Measurements from ENCODE around the gene CALCA. TPM values are rescaled to one million over a fixed set of nuclear protein-coding genes. Genes with fewer than 3 reads are reported as not detected.

CALCA gene
- total RNA-seq, 2 experiments from 2014 or later: not detected

- H3K9me3 Mint-ChIP-seq: no peaks in the 10 kb centered on the region
- ChIA-PET POLR2A (interaction anchor here (0.6 kb wide), 1 partner anchor 9 kb away, joined by 3 read pairs; no protein-coding TSS in a partner anchor), CTCF (no interaction called here)
- no peaks in the 10 kb centered on the region for H3K4me1 Mint-ChIP-seq (ENCODE audit: low read depth)
- H3K36me3 Mint-ChIP-seq: peaks cover 3% of the 10 kb centered on the region
- no peak for DNase-seq
- no peak overlapping the region for H3K27ac Mint-ChIP-seq
- H3K27me3 Mint-ChIP-seq: no peaks in the 10 kb centered on the region
- H3K4me3 Mint-ChIP-seq: no peak overlapping the region
- intact Hi-C loops (cut with micrococcal nuclease): no loop called here
Observed at GRCh38 chr11:14938936-14939335, 33.2 kb downstream of the CALCA start.

GRCh38 chr11:14934641-14935351 lies 37.4 kb downstream of the CALCA start:
- Mint-ChIP-seq H3K4me3 (no peak overlapping the region), H3K27ac (no peak overlapping the region), H3K9me3 (no peaks in the 10 kb centered on the region), H3K4me1 (ENCODE audit: low read depth) (no peaks in the 10 kb centered on the region), H3K36me3 (peaks cover 3% of the 10 kb centered on the region), H3K27me3 (no peaks in the 10 kb centered on the region)
- POLR2A ChIA-PET: no interaction called here
- DNase-seq: no peak
- intact Hi-C loops (cut with micrococcal nuclease): no loop called here
- CTCF ChIA-PET: interaction anchor here (0.6 to 1.9 kb wide), 2 partner anchors 13 to 145 kb away, joined by 4 to 5 read pairs; no protein-coding TSS in a partner anchor

GRCh38 chr11:14932447-14932846 lies 39.7 kb downstream of the CALCA start:
- H3K27me3 Mint-ChIP-seq: no peaks in the 10 kb centered on the region
- ChIA-PET POLR2A (no interaction called here), CTCF (no interaction called here)
- DNase-seq: peak; percentile 12
- peaks cover 2% of the 10 kb centered on the region for H3K9me3 Mint-ChIP-seq
- H3K36me3 Mint-ChIP-seq: peaks cover 11% of the 10 kb centered on the region
- H3K4me3 Mint-ChIP-seq: no peak overlapping the region
- H3K4me1 Mint-ChIP-seq (ENCODE audit: low read depth): no peaks in the 10 kb centered on the region
- intact Hi-C loops (cut with micrococcal nuclease): no loop called here
- no peak overlapping the region for H3K27ac Mint-ChIP-seq

GRCh38 chr11:14930369-14930768 lies 41.8 kb downstream of the CALCA start:
- no peaks in the 10 kb centered on the region for H3K4me1 Mint-ChIP-seq (ENCODE audit: low read depth)
- DNase-seq: no peak
- H3K27ac Mint-ChIP-seq: no peak overlapping the region
- intact Hi-C loops (cut with micrococcal nuclease): no loop called here
- H3K36me3 Mint-ChIP-seq: peaks cover 11% of the 10 kb centered on the region
- CTCF ChIA-PET: interaction anchor here (0.6 kb wide), 1 partner anchor 22 kb away, joined by 3 read pairs; no protein-coding TSS in a partner anchor
- H3K27me3 Mint-ChIP-seq: no peaks in the 10 kb centered on the region
- H3K9me3 Mint-ChIP-seq: peaks cover 2% of the 10 kb centered on the region
- POLR2A ChIA-PET: interaction anchor here (0.6 kb wide), 1 partner anchor 9 kb away, joined by 3 read pairs; no protein-coding TSS in a partner anchor
- no peak overlapping the region for H3K4me3 Mint-ChIP-seq

- POLR2A ChIA-PET: no interaction called here
- H3K9me3 Mint-ChIP-seq: peaks cover 2% of the 10 kb centered on the region
- H3K27me3 Mint-ChIP-seq: peaks cover 2% of the 10 kb centered on the region
- peaks cover 11% of the 10 kb centered on the region for H3K36me3 Mint-ChIP-seq
- H3K4me3 Mint-ChIP-seq: no peak overlapping the region
- H3K27ac Mint-ChIP-seq: no peak overlapping the region
- intact Hi-C loops (cut with micrococcal nuclease): no loop called here
- no peak for DNase-seq
- CTCF ChIA-PET: interaction anchor here (0.9 kb wide), 2 partner anchors 19 to 23 kb away, joined by 3 to 4 read pairs; no protein-coding TSS in a partner anchor
- no peaks in the 10 kb centered on the region for H3K4me1 Mint-ChIP-seq (ENCODE audit: low read depth)
Observed at GRCh38 chr11:14927146-14927545, 45.0 kb downstream of the CALCA start.

GRCh38 chr11:14924318-14924717 lies 47.8 kb downstream of the CALCA start:
- Mint-ChIP-seq H3K4me1 (ENCODE audit: low read depth) (no peaks in the 10 kb centered on the region), H3K36me3 (peaks cover 11% of the 10 kb centered on the region), H3K27ac (no peak overlapping the region), H3K27me3 (peaks cover 2% of the 10 kb centered on the region), H3K9me3 (peaks cover 2% of the 10 kb centered on the region), H3K4me3 (no peak overlapping the region)
- no peak for DNase-seq
- ChIA-PET POLR2A (no interaction called here), CTCF (interaction anchor here (0.6 to 6.8 kb wide), 5 partner anchors 17 to 252 kb away, joined by 3 to 68 read pairs (median 5); no protein-coding TSS in a partner anchor)
- intact Hi-C loops (cut with micrococcal nuclease): no loop called here

Other genes with a start within 250 kb of the CALCA start
- 10 to 100 TPM; 14.6 to 14.8 TPM for gene CYP2R1, start 80.1 kb downstream of the CALCA start, total RNA-seq
- 1 to 10 TPM; 2.5 to 2.9 TPM for gene CALCB, start 101.2 kb upstream of the CALCA start, total RNA-seq
- gene INSC, start 142.6 kb upstream of the CALCA start, total RNA-seq: under 1 TPM; 0.34 to 0.36 TPM